ENCODE measurements around the gene INPP4A. TPM values are rescaled to one million over a fixed set of nuclear protein-coding genes. Genes with fewer than 3 reads are reported as not detected.
A peak's percentile ranks its signal among the peaks of the same experiment; 100 is the strongest.

The INPP4A gene
- total RNA-seq, 4 donors from 2014 or later, result 22.8 to 35.8 (median 25.4) TPM

- DNase-seq, result no peak
- peaks cover 29 to 69% (median 48%) of the 10 kb centered on the region in 4 donors for H3K4me1 ChIP-seq
- H3K9me3 ChIP-seq, result no peaks in the 10 kb centered on the region
- intact Hi-C loops (cut with DNase I; ENCODE audit: low total_unique reads), result no loop called here
- H3K27me3 ChIP-seq, result no peaks in the 10 kb centered on the region
- no peak overlapping the region for H3K4me3 ChIP-seq
- in situ Hi-C loops (cut with MboI; ENCODE audit: low pct_ligation_motif_present in 1 of 4, low pct_unique_long_range_greater_than_20kb in 1 of 4, low sequenced_read_pairs in 3 of 4), result no loop called here
- H3K36me3 ChIP-seq, result no peaks in the 10 kb centered on the region
- peak overlapping the region in 2 of 4 donors; percentile 54 to 69 for H3K27ac ChIP-seq
- TF ChIP-seq CTCF (IDR thresholded peaks at IDR 0.05), result no peak
- TF ChIP-seq POLR2AphosphoS5 (IDR thresholded peaks at IDR 0.05), result no peak
- no peak for TF ChIP-seq POLR2A (IDR thresholded peaks at IDR 0.05)
- no peak for TF ChIP-seq EP300 (IDR thresholded peaks at IDR 0.05; ENCODE audit: low read depth)
- 93% methylated on average over 14 of the region's 14 CpGs; no CpG with 5 or more reads in 1 of the 2 donors for WGBS, 2 donors (ENCODE audit: low coverage in 1 of 2)
Measured at GRCh38 chr2:98458667-98459380, 14.2 kb downstream of the INPP4A start.

GRCh38 chr2:98459496-98460175 is 15.0 kb downstream of the INPP4A start:
- H3K4me3 ChIP-seq, result no peak overlapping the region
- no peaks in the 10 kb centered on the region for H3K27me3 ChIP-seq
- in situ Hi-C loops (cut with MboI; ENCODE audit: low pct_ligation_motif_present in 1 of 4, low pct_unique_long_range_greater_than_20kb in 1 of 4, low sequenced_read_pairs in 3 of 4) (no loop called here), intact Hi-C loops (cut with DNase I; ENCODE audit: low total_unique reads) (no loop called here)
- no peak for TF ChIP-seq POLR2AphosphoS5 (IDR thresholded peaks at IDR 0.05)
- TF ChIP-seq CTCF (IDR thresholded peaks at IDR 0.05), result no peak
- TF ChIP-seq POLR2A (IDR thresholded peaks at IDR 0.05), result no peak
- TF ChIP-seq EP300 (IDR thresholded peaks at IDR 0.05; ENCODE audit: low read depth), result no peak
- no peaks in the 10 kb centered on the region for H3K36me3 ChIP-seq
- no peak for DNase-seq
- WGBS, 2 donors (ENCODE audit: low coverage in 1 of 2), result 45 to 50% methylated on average over 1 to 3 of the region's 3 CpGs
- no peaks in the 10 kb centered on the region for H3K9me3 ChIP-seq
- H3K4me1 ChIP-seq, result peaks cover 27 to 67% (median 44%) of the 10 kb centered on the region in 4 donors
- peak overlapping the region; percentile 12 to 69 (median 34) for H3K27ac ChIP-seq

GRCh38 chr2:98460573-98461497 is 16.2 kb downstream of the INPP4A start:
- Histone ChIP-seq H3K4me3 (no peak overlapping the region), H3K36me3 (no peaks in the 10 kb centered on the region), H3K27me3 (no peaks in the 10 kb centered on the region), H3K4me1 (peaks cover 26 to 65% (median 42%) of the 10 kb centered on the region in 4 donors), H3K27ac (peak overlapping the region; percentile 14 to 69 (median 41)), H3K9me3 (no peaks in the 10 kb centered on the region)
- peak; percentile 68 for DNase-seq
- no peak for TF ChIP-seq CTCF (IDR thresholded peaks at IDR 0.05)
- no peak for TF ChIP-seq POLR2AphosphoS5 (IDR thresholded peaks at IDR 0.05)
- TF ChIP-seq POLR2A (IDR thresholded peaks at IDR 0.05), result no peak
- no peak for TF ChIP-seq EP300 (IDR thresholded peaks at IDR 0.05; ENCODE audit: low read depth)
- WGBS, 2 donors (ENCODE audit: low coverage in 1 of 2), result 70 to 73% methylated on average over 3 to 14 of the region's 14 CpGs
- intact Hi-C loops (cut with DNase I; ENCODE audit: low total_unique reads), result no loop called here
- in situ Hi-C loops (cut with MboI; ENCODE audit: low pct_ligation_motif_present in 1 of 4, low pct_unique_long_range_greater_than_20kb in 1 of 4, low sequenced_read_pairs in 3 of 4), result no loop called here
